Cardiac septum (tissue), 1 donor: Measurements from ENCODE around the gene EPHB2. TPM values are rescaled to one million over a fixed set of nuclear protein-coding genes. Genes with fewer than 3 reads are reported as not detected.

Experiments
- DNase-seq: peaks from one replicate; pipeline ENCODE4 v3.0.0-alpha.2; 2020; ENCODE audit warnings: low spot score
- intact Hi-C: fragments of 100-400 bp; cut with DNase I; formaldehyde crosslinking; loops from one replicate; pipeline ENCODE4 v1.14.0; 2022
- total RNA-seq: library from RNA; stranded (reverse); fragmentation: NEBNext Ultra II Directional; extraction: Animal tissue kit (Norgen Biotek cat#: 25700); gene quantifications from one replicate; pipeline ENCODE4 v1.2.1, GENCODE V29; 2021
- donor health status: DM: no; HTN: no; CAD: no.

EPHB2 gene
- total RNA-seq, 1 donor from 2014 or later: 0.81 TPM

DNA sequence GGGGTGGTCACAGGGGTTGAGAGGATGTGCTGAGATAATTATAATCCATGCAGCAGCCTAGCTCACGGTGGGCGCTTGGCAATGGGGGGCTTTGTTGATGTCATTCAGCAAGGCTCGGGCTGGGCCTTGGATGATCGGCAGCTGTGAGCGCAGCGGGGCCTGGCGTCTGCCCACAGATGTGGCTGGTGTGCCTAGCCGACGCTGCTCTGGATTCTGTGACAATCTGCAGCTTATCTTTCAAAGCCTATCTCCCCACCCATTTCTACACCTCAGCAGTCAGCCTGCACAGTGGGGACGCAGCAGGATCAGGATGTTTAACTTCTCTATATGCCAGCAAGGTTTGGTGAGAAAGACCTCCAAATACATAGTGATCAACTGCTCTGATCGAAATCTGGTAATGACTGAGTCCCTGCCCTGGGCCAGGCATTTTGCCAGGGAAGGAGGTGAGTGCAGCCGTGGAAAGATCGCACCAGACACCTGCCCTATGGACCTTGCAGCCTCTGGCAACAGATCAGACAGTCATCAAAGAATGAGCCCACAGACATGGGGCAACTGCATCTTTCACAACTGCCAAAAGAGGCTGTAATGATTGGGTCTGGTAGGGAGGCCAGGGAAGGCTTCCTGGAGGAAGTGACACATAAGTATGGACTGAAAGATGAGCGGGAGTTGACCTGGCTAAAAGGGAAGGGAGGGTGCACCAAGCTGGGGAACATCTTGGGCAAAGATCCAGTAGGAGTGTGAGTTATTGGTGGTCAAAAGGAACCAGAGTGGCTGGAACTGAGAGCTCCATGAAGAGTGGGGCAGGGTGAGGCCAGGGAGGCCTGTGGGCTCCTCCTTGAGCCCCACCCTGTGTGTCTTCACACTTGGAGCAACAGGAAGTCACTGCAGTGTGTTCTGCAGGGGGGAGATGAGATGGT is 35.3 kb downstream of the EPHB2 start:
- DNase-seq: no peak
- intact Hi-C loops: no loop called here

DNA sequence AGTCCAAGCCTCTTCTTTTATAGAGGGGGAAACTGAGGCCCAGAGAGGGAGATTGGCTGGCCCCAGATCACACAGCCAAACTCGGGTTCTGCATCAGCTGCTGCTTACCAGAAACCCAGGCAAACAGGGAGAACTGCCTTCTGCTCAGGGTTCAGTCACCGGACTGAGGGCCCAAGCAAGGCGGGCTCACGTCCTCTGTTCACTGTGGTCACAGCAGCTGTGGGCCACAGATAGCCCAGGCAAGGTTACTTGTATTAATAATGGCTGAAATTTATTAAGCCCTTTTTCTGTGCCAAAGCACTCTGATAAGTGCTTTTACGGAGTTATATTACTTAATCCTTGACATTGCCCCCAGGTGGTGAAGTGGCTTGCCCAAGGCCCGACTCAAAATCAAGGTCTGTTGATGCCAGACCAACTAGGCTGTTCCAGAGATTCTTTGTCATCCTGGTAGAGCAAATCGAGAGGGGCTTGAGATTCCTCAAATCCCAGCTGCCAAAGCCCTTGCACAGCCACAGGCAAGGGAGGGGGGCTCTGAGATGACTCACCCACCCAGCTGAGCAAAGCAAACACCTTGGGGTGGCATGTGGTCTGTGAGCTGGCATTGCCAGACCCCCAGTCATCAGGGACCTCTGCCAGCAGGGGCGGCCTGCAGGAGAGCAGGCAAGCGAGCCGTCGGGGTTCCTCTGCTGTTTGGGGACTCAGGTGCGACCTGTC is 36.5 kb downstream of the EPHB2 start:
- DNase-seq: no peak
- intact Hi-C loops: no loop called here

DNA sequence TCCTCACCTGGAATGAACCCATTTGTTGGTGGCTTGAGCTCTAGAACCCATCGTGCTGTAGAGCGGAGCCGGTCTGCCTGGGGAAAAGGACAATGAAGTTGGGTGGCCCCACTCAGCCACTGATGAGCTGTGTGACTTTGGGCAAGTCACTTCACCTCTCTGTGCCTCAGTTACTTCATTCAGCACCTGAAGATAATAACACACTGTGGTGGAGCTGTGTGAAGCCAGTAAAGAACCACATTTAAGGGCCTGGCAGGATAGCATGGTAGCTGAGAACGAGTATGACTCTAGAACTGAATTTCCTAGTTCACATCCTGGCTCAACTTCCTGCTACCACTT is 37.1 kb downstream of the EPHB2 start:
- no peak for DNase-seq
- intact Hi-C loops: no loop called here

GRCh38 chr1:22749503-22749902 is 38.9 kb downstream of the EPHB2 start:
- intact Hi-C loops: no loop called here
- no peak for DNase-seq

GRCh38 chr1:22749919-22750684 is 39.5 kb downstream of the EPHB2 start:
- DNase-seq: no peak
- intact Hi-C loops: no loop called here

DNA sequence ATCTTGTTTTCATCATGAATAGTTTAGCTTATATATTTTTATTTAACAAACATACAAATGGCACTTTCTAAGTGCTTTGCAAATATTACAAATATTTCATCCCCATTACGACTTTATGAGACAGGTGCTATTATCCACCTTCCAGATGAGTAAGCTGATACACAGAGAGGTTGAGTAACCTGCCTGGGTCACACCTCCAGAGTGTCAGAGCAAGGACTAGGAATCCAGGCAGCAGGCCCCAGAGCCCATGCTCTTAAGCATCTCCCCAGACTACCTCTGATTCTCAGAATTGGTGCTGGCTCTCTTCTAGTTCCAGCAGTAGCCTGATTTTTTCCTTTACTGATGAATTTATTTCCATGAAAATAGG is 40.0 kb downstream of the EPHB2 start:
- intact Hi-C loops: no loop called here
- DNase-seq: no peak

DNA sequence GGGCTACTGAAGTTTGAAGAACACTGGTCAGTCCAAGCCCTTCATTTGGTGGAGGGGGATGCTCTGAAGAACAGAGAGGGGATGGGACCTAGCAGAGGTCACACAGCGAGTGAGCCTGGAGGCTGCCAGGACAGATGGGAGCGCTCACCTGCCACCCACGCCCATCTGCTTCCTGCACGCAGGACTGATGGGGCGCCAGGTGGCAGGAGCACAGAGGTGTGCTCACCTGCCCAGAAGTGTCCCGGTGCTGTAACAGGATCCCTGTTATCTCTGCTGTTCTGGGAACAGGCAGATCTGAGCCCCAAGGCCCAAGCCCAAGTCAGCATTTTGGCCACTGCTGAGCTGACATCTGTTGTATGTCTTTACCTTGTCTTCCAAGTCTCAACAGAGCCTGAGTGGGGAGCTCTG is 40.5 kb downstream of the EPHB2 start:
- intact Hi-C loops: no loop called here
- no peak for DNase-seq

GRCh38 chr1:22752339-22752738 is 41.7 kb downstream of the EPHB2 start:
- intact Hi-C loops: no loop called here

DNA sequence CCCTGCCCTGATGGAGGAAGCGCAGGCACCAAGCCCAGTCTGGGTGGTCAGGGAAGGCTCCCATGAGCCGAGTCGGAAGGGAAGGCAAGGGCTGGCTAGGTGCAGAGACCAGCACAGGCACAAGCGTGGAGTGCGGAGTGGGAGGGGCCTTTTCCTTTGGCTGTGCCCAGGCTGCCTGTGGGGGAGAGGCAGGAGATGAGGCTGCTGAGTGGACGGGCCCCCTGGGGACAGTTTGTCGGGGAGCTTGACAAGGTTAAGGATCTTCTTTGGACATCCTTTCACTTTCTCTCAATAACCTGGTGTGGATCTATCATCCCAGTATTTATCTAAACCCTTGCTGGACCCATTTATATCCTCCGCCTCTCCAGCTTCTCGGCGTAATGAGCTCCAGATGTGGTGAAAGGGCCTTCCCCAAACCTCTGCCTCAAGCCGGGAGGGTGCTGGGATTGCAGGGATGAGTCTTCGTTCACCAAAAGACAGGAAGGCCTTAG is 42.9 kb downstream of the EPHB2 start:
- no peak for DNase-seq
- intact Hi-C loops: no loop called here

More at GRCh38 chr1:22752339-22752738, 41.7 kb downstream of the EPHB2 start:
- DNase-seq: no peak

DNA sequence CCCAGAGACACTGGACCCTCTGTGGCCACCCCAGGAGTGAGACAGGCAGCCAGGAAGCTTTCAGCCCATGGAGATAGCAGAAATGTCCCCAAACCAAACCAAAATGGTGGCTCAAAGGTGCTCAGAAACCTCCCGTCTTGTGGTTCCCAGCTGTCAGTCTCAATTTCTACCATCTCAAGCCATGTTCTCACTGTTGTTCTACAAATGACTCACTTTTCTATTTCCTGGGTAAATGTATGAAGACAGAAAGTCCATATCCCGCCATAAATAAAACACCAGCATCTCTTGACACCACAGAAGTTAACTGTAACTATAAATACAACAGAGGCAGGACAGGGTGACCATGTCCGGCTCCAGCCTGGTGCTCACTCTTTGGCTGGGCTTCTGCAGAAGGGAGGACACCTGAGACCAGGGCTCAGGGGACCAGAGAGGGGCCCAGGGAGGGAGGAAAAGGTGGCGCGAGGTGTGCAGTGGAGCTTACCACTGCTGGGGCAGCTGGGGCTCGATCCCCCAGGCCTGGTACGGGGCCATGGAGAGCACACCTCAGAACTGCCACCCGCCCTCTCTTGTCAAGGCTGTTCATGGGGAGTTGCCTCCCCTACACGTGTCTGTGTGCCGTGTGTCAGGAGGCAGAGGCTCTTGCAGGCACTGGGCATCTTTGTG is 43.6 kb downstream of the EPHB2 start:
- intact Hi-C loops: no loop called here
- DNase-seq: no peak

GRCh38 chr1:22754824-22755223 is 44.2 kb downstream of the EPHB2 start:
- intact Hi-C loops: no loop called here
- no peak for DNase-seq

DNA sequence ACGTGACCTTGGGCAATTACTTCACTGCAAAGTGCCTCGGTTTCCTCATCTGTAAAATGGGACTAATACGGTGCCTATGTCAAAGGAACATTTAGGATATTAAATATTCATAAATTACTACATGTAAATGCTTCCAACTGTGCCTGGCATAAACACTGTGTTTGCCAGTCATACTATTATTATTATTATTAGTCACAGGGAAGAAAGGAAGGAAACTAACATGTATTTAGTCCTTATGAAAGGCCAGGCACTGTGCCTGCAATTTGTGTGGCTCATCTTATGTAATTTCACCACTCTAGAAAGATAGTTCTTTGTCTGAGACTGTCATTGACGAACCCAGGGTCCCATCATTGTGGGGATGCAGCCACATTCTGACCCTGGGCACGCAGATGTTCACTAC is 45.0 kb downstream of the EPHB2 start:
- intact Hi-C loops: no loop called here
- DNase-seq: no peak

DNA sequence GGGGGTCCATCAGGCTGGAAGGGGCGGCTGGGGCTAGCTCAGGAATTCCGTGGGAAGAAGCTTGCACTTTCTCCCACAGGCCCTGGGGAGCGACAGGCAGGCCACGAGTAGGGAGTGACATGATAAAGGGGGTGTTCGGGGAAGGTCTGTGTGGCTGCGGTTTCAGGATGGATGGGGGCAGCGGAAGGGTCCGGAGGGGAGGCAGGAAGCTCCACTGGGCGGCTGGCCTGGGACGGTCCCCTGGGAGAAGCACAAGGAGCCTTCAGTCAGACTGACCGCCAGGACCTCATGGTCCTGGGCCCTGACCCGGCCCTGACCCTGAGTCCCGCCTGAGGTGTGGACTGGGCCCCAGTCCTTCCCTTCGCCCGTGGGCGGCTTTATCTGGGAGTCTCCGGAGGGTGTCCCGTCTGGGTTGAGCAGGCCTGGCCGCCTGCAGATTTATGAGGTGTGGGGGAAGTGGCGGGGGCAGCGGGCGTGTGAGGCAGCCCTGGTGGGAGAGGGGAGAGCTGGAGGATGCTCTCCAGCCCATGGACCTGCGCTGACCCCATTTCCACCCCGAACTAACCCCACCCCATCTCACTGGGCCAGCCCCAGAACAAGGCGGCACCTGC is 45.6 kb downstream of the EPHB2 start:
- intact Hi-C loops: no loop called here
- no peak for DNase-seq

GRCh38 chr1:22760455-22760854 is 49.8 kb downstream of the EPHB2 start:
- no peak for DNase-seq
- intact Hi-C loops: no loop called here

- no peak for DNase-seq
- intact Hi-C loops: no loop called here
Measured at GRCh38 chr1:22761101-22761500, 50.5 kb downstream of the EPHB2 start.

DNA sequence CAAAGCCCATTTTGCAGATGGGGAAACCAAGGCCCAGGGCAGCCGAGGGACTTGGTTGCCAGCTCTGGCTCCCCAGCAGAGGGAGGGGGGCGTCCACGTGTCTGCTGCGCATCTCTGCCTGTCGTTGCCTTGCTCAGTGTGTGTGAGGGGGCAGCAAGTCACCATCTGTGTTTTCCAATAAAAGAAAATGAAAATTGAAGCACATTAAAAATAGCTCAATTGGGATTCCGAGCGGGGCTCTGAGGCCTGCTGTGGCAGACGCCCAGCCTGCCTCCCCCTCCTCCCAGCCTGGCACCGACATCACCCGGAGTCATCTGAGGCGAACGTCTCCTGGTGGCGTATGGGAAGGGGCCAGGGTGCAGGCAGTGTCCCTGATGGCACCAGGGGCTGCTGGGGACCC is 51.2 kb downstream of the EPHB2 start:
- no peak for DNase-seq
- intact Hi-C loops: no loop called here

GRCh38 chr1:22763487-22764200 is 53.0 kb downstream of the EPHB2 start:
- intact Hi-C loops: no loop called here
- DNase-seq: no peak

DNA sequence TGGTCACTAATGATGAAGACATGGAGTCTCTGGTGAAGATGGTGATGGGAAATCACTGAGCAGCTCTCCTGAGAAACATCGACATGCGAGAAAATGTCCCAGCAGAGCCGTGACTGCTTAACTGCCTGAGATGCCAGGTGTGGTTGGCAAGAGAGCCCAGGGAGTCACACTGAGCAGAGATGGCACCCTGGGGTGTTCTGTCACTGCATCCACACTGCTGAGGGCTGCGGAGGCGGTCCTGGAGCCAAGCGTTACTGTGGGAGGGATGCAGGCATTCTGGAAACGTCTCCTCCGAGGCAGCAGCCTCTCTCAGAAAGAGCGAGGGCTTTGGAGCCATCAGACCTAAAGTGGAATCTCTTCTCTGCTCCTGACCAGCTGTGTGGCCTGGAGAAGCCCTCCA is 57.2 kb downstream of the EPHB2 start:
- no peak for DNase-seq
- intact Hi-C loops: no loop called here

- intact Hi-C loops: no loop called here
- no peak for DNase-seq
Measured at GRCh38 chr1:22769932-22770331, 59.3 kb downstream of the EPHB2 start.
